GM18520 (cell line): ENCODE data around the gene ZCCHC2.

Source experiments
- ATAC-seq: cut with Tn5 transposase; IDR thresholded peaks from one replicate; pipeline ENCODE4 v1.9.1; 2021; ENCODE audit not compliant: unreplicated experiment

ZCCHC2 gene

GRCh38 chr18:62522504-62523254 lies at the start of gene ZCCHC2:
Gene ZCCHC2 (plus strand): TSS chr18:62523025. CDS start chr18:62523425, 400 bp downstream.
- ATAC-seq, result peak; percentile 65

GRCh38 chr18:62479574-62479973 lies 43.3 kb upstream of the ZCCHC2 start:
- no peak for ATAC-seq

- ATAC-seq, result no peak
These were observed 41.9 kb upstream of the ZCCHC2 start for GRCh38 chr18:62480927-62481326.

- ATAC-seq, result no peak
These were observed 37.9 kb upstream of the ZCCHC2 start for GRCh38 chr18:62484941-62485340.

- no peak for ATAC-seq
These were observed 37.1 kb upstream of the ZCCHC2 start for GRCh38 chr18:62485684-62486083.

- ATAC-seq, result no peak
These were observed 36.4 kb upstream of the ZCCHC2 start for GRCh38 chr18:62486290-62486964.

- ATAC-seq, result no peak
These were observed 35.7 kb upstream of the ZCCHC2 start for GRCh38 chr18:62487161-62487560.

GRCh38 chr18:62490967-62491695 lies 31.7 kb upstream of the ZCCHC2 start:
- ATAC-seq, result no peak

- ATAC-seq, result no peak
These were observed 29.6 kb upstream of the ZCCHC2 start for GRCh38 chr18:62493033-62493862.

GRCh38 chr18:62494764-62495163 lies 28.1 kb upstream of the ZCCHC2 start:
- ATAC-seq, result no peak

- ATAC-seq, result no peak
These were observed 26.6 kb upstream of the ZCCHC2 start for GRCh38 chr18:62496262-62496661.

- ATAC-seq, result no peak
These were observed 25.5 kb upstream of the ZCCHC2 start for GRCh38 chr18:62497190-62497772.

- no peak for ATAC-seq
These were observed 24.1 kb upstream of the ZCCHC2 start for GRCh38 chr18:62498616-62499262.

- no peak for ATAC-seq
These were observed 23.6 kb upstream of the ZCCHC2 start for GRCh38 chr18:62499263-62499650.

- ATAC-seq, result no peak
These were observed 22.7 kb upstream of the ZCCHC2 start for GRCh38 chr18:62500174-62500573.

GRCh38 chr18:62500966-62501591 lies 21.7 kb upstream of the ZCCHC2 start:
- ATAC-seq, result no peak

GRCh38 chr18:62505669-62506494 lies 16.9 kb upstream of the ZCCHC2 start:
- ATAC-seq, result peak; percentile 92

- ATAC-seq, result no peak
These were observed 16.2 kb upstream of the ZCCHC2 start for GRCh38 chr18:62506495-62507143.
